ENCODE results near the gene SCGN.

SCGN gene

DNA sequence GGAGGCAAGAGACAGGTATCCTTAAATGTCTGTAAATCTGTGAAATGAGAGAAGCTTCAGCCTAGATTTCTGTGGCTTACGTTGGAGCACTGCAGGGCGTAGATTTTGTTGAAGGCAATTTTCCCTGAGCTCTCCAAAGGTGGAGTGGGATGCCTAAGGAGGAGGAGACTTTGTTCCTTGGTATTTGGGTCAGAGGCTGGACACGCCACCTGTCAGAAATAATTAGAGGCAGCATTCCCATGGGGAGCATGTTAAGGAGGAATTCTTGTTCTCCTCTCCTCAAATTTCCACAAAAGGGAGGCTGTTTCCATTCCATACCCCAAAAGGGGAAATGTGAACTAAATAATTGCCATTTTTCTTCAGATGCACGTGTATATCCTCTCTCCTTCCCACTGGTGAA lies 11.1 kb upstream of the SCGN start:
- no peak for DNase-seq

DNA sequence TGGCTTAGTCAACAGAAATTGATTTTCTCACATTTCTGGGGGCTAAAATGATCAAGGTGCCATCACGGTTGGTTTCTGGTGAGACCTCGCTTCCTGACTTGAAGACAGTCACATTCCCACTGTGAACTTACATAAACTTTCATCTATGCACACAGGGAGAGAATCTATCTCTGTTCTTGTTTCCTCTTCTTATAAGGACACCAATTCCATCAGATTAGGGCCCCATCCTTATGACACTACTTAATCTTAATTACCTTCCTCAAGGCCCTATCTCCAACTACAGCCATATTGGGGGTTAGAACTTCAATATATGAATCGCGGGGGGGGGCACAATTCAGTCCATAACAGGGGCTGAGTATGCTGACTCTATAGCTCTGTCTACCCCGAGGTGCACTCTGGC lies 10.6 kb upstream of the SCGN start:
- no peak for DNase-seq

DNA sequence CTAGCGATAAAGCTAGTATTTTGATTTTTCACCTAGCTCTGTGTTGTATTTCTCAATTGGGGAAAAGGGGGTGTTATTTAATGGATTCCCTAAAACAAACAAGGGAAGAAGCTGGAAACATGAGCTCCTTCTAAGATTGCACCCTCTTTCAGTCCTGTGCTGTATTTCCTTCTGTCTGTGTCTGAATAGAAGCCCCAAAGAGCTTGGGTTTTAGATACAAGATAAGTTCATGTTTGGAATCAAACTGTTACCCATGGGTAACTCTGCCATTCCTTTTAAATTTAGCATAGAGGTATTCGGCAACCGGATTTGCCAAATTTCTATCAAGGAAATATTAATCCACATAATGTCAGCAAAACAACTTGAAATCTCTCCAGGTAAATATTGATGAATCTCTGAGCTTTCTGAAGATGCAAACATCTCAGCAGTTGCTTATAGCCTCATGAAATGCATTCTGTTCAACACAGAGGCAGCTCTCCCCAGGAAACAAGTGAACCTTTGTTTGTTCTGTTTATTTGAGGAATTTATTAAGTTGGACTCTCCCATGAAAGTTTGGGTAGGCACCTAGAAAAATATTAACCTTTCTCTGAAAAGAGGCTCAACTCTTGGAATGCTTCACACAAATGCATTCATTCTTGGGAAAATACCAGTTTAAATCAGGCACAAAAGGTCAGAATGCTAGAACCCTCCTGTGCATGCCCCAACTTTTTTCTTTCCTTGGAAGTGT lies 9.9 kb upstream of the SCGN start:
- DNase-seq, result no peak

DNA sequence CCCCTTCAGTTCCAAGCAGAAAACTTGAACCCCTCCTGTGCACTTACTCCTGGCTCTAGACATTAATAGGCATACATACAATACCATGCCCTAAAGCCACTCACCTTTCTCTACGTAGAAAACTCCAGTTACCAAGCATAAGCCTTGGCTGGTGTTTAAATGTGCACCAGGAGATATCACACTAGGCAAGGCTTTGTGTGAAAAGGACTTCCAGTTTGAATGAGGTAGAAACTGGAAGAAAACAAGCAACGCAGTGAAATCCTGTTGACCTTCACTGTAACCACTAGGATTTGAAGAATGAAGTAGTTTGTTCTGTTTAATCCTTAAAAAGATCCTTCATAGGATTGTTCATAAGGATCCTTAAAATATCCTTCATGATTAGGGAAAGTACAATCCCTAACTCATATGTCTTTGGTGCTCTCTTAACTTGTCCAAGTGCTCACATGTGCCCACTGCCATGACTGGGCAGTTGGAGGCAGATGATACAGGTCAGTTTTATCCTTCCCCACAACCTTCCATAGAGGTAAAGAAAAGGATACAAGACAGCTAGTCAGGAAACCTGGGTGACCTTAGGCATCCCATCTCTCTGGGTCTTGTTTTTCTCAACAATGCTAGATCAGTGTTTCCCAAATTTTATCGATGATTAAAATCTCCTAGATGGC lies 9.2 kb upstream of the SCGN start:
- no peak for DNase-seq

DNA sequence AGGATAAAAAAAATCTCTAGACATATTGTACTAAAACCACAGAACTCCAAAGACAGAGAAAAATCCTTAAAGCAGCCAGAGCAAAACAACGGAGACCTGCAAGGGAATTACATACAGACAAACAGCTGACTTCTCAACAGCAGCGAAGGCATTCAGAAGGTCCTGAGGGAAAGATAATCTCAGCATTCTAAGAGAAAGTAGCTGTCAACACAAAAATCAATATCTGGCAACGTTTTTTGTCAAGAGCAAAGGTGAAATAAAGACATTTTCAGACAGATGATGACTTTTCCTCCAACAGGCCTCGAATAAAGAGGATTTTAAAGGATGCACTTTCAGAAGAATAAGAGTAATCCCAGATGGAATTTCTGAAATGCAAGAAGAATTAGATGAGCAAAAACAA lies 6.1 kb upstream of the SCGN start:
- DNase-seq, result no peak

DNA sequence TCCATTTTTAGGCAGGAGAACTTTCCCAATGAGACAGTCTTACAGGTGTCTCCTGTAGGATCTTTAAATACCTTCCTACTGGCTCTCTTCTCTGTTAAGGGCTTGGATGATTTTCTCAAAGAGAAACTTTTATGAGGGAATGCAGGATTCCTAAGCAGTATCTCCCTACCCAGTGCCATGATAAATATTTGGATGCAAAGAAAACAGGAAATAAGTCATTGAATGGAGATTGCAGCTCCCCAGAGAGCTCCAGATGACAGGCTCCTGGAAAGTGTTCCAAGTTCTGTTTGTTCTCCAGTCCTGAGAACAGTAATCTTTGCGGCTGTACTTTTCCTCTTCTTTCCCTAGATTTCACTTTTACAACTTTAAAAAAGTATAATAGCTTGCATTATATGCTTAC lies 2.4 kb upstream of the SCGN start:
- DNase-seq, result no peak

DNA sequence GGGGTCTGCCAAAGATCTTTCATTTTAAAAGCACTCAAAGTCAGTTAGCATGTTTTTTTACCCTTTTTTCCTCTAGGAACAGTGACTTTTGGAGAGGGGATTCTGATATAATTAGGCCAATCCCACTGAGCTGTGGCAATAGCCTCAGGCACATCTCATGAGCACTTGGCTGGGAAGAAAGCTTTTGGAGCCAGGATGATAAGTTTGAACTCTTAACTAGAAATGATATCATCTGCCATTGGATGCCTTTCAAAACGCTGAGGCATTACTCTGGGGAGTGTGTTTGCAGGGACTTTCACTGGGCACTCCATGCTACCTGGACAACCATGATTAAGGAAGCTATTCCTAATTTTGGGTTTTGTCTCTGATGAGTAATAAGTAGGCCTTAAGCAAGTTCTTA lies 3.7 kb downstream of the SCGN start:
- no peak for DNase-seq

DNA sequence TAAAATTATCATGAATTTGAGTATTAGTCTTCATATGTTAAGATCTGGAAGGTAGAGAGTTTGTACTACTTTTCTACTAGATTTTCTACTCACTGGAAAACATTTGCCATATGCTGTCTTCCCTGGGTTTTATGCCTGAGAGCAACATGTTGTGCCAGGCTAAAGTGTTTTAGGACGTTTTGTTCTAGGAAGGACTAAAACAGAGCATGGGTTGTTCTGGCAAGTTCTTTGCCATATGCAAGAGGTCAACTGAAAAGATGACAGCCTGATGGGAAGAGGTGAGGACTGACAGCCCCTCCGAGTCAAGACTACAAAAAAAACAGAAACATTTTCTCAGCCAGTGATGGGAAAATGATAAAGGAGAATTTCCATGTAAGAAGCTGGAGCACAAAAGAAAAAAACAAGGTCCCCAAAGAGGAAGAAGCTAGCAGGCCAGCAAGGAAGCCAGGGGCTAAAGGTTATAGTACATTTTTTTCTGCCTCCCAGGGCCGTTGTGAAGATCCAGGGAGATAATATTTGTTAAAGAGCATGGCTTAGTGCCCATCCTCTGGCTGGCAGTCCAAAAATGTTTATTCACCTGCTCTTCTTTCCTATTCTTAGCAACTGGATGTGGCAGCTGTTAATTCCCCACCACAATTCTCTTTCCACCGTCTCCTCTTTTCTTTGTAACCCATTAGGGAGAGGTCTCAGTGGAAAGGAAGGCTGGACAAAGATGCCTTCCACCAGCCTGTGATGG lies 7.8 kb downstream of the SCGN start:
- no peak for DNase-seq

DNA sequence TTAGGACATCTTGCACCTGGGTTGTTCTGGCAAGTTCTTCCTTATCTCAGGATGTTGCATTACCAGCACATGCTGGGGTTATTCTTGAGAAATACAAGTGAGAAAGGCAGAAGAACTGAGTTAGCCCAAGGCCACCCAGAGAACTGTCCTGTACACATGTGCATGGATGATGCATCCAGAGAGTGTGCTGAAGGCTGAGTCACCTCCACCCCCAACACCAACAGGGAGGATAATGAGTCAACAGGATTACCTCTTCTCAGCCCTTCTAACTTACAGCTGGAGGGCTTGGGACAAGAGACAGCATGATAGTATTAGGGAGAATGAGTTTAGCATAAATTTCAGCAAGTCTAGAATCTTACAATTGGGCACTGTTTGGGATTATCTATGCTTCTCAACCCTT lies 8.5 kb downstream of the SCGN start:
- no peak for DNase-seq

DNA sequence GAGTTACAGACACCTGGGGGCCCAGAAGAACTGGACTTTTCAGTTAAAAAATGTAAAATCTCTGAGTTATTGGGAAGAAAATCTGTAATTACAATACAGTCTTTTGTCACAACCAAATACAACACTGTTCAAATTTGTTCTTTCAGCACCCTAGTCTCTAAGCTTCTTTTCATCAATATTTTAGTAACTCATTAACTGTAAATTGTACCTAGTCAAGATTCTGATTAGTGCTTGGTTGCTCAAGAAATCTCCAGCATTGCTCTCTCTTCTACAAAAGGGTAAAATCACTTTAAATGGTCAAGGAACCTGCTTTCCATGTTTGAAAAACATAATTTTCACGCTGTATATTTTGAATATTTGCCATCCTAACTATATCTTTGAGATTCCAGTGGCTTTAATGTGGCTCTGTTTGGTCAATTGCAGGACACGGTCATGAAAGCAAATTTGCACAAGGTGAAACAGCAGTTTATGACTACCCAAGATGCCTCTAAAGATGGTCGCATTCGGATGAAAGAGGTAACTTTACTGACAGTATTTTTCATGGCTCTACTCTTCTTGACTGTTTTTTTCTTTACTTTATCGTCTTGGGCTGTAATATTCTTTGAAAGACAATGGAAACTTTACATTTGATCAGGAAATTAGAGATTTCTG lies 9.2 kb downstream of the SCGN start:
- DNase-seq, result no peak

DNA sequence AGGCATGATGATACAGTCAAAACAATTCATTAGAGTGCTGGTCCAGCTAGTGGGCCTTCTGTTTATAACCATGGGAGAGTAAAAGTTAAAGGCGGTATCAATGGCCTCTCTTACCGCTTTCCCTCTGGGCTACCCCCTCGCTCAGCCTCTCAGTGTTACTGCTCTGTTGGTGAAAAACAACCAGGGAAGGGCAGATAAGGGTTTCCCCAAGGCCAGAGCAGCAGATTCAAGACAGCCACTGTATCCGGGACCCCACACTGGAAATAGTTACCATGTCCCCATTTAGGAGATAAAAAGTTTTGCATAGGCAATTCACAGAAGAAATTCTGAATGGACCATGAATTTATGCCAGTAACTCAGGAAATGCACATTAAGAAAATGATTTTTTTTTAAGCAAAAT lies 13.4 kb downstream of the SCGN start:
- DNase-seq, result no peak

DNA sequence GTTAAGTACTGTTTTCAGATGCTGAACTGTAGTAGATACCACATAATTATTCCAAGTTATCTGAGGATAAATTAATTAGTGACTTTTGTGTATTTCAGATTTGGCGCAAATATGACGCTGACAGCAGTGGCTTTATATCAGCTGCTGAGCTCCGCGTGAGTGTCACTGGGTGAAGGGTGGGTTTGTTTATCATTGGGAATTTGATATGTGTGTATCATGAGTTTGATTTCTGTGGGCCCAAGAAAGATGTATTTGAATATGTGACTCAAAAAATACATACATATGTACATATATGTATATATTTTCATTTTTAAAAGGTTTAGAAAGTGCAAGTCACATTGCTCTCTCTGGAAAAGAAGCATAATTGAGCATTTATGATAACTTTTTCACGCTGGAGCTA lies 17.4 kb downstream of the SCGN start:
- DNase-seq, result no peak

DNA sequence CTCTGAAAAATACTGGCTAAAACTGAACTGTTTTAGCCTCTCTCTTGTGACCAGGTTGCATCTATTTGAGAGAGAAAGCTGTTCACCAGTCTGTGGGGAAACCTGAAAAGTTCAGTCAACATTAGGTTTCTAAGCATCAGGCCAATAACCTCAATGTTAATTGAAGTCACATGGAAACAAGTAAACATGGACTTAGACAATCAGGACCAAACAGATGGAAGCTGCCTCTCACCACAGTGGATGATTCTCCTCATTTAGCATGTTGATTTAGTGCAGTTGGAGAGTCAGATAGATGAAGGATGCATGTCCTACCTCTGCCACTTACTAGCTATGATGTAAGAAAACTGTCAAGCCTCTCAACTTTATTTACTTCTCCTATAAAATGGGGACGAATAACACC lies 18.2 kb downstream of the SCGN start:
- peak; percentile 59 for DNase-seq

DNA sequence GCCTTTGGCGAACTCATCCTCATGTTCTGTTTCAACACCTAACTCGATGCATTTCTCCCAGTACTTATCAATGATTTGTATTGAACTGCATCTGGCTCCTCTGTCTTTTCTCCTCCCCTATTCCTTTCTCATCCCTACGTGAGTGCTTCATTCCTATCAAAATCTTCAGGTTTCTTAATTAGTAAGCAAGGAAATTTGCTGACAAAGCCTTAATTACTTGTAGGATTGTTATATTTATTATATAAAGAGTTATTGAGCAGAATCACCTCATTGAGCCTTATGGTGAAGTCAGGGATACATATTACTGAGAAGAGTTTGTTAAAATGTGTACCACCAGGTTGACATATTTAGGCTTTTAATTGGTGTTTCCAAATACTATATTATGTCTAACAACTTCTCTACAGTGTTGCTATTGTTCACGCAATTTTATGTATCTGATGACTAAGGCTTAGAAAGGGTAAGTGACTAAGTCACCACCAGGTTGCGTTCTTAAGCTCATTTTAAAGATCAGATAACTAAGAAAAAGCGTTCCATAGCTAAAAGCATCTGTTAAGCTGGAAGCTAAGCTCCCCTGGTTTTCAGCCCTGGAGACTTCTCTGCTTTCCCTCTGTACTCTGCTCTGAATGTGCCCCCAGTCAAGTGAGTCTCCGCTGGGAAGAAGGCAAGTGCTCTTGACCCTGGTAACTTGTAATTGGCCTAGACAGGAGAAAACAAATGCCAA lies 18.9 kb downstream of the SCGN start:
- no peak for DNase-seq

DNA sequence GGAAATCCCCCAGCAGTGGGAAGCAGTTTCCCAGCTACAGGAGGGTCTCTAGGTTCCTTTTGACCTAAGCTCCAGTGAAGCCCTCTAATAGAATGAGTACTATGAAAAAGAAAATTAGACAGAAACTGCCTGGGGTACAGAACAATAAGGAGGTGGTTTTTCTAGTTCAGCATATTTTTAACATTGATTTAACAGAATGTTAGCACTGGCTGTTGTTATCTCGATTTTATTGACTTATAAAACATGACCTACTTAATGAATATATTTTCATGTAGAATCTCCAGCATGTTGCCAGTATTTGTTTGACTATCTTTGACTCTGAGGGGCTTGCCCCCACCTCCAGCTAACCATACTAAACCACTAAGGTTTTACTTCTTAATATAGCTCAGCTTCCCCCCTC lies 19.6 kb downstream of the SCGN start:
- no peak for DNase-seq

DNA sequence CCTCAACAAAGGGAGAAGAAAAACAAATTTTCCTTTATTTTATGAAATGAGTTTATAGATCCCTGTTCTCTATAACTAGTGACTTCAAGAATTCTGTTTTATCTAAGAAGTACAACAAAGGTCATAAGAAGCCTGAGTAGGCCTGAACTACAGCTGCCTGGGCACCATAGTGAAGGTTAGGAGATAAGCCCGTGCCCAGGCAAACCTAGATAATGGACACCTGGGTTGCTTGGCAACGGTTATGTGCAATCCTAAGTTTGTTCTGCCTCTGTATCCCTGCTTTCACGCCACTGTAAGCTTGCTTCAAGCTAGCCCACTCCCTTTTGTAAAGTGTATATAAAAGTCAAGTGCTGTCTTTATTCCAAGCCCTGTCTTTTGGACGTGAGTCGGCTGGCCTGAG lies 23.2 kb downstream of the SCGN start:
- no peak for DNase-seq

DNA sequence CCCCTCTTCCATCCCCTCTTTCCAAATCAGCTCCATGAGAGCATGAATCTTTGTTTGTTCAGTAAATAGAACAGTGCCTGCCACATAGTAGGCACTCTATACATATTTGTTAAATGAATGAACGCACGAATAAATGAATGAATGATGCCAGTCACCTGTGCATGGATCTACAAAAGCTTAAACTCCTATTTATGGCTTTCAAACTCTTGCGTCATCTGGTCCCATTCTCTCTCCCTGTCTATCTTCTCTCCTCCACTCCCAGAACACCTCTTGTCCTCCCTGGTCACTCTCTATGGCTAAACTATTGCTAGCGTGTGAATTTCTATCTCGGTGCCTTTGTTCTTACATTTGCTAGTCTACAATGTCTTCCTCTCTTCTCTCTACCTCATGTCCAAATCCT lies 24.8 kb downstream of the SCGN start:
- no peak for DNase-seq

DNA sequence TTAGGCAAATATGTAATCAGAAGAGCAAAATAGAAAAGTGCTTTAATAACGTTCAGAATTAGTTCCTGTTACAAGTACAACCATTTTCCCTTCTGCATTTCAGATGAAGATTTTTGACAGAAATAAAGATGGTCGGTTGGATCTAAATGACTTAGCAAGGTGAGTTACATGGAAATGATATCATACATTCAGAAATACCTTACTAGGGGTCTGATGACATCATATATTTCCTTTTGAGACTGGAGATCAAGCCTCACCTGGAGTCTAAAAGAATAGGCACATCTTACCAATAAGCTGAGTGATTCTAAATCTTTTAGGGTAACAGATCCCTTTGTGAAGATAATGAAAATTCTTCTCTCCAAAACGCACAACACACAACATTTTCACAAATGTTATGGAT lies 29.8 kb downstream of the SCGN start:
- DNase-seq, result no peak

DNA sequence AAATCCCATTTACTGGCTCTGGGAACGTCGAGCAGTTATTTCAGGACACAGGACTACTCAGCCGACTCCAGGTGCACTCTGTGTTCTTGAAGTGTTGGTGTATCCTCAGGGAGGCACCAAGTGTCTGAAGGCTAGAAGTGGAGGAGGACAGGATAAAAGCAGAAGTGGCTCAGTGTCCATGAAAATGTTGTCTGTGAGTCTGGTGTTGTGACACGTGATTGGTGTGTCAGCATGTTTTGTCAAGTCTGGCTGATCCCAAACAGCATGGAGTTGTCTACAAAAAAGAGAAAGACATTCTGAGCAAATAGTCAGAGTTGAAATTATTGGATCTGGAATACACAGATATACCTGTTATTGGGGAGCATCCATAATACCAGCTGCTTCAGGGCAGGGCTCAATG lies 30.3 kb downstream of the SCGN start:
- no peak for DNase-seq

DNA sequence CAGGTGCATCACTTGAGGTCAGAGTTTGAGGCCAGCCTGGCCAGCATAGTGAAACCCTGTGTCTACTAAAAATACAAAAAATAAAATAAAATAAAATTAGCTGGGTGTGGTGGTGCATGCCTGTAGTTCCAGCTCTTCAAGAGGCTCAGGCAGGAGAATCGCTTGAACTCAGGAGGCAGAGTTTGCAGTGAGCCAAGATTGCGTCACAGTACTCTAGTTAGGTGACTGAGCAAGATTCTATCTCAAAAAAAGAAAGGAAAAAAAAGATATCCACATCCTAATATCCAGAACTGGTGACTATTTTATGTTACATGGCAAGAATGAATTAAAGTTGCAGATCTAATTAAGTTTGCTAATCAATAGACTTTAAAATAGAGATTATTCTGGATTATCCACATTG lies 32.5 kb downstream of the SCGN start:
- DNase-seq, result no peak

DNA sequence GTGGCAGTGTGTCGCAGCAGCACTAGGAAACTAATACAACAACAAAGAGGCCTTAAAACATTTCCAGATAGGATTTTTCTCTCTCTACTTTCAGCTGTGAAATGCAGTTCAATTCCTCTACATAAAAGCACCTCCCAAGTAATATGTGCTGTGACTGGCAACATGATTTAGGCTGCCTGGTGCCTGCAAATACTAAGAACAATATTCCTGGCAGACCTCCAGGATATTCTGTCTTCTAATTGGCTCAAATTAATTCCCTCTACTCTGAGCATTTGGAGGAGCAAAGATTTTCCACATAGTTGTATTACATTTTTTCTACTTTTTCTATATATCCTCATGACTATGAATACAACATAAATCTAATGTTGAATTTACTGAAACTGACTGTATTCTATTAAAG lies 33.2 kb downstream of the SCGN start:
- no peak for DNase-seq

DNA sequence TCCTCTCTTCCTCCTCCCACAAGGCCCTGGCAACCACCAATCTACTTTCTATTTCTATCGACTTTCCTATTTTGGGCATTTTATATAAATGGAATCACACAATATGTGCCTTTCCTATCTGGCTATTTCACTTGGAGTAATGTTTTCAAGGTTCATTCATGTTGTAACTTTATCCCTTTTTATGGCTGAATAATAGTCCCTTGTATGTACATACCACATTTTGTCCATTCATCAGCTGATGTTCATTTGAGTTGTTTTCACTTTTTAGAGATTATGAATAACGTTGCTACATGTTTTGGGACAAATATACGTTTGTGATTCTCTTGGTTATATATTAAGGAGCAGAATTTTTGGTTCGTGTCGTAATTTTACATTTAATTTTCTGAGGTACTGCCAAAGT lies 33.9 kb downstream of the SCGN start:
- no peak for DNase-seq

DNA sequence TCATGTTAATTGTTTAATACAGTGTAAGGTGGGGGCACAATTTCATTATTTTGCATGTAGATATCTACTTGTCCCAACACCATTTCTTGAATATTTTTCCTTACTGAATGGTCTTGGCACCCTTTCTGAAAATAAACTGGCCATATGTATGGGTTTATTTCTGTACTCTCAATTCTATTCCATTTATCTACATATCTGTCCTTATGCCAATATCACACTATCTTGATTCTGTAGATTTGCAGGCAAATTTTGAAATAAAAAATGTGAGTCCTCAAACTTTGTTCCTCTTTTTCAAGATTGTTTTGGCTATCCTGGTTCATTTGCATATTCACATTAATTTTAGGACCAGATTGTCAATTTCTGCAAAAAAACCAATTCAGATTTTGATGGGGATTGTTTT lies 34.8 kb downstream of the SCGN start:
- no peak for DNase-seq

Data from NCI-H1694 (cell line).